MM.1S (cell line): ENCODE measurements around the gene FHL1.

Source experiments
- EZH2 ChIP-seq: fragments of 300-600 bp; sonication (generic); optimal IDR thresholded peaks from 2 replicates; pipeline ENCODE3; 2017; ENCODE audit warnings: low read depth, mild to moderate bottlenecking, antibody characterized with exemption, low read length, mixed read lengths
- EZH2phosphoT487 ChIP-seq: fragments of 300-600 bp; sonication (generic); IDR thresholded peaks from 2 replicates; pipeline ENCODE4 v1.6.1; 2018; ENCODE audit warnings: antibody characterized with exemption, low read length
- TF ChIP-seq, protein P1 (sequence below): fragments of 300-600 bp; sonication (generic); IDR thresholded peaks from 2 replicates; pipeline ENCODE4 v1.5.1; 2016; ENCODE audit warnings: antibody characterized with exemption, low read length, mixed read lengths

DNA sequence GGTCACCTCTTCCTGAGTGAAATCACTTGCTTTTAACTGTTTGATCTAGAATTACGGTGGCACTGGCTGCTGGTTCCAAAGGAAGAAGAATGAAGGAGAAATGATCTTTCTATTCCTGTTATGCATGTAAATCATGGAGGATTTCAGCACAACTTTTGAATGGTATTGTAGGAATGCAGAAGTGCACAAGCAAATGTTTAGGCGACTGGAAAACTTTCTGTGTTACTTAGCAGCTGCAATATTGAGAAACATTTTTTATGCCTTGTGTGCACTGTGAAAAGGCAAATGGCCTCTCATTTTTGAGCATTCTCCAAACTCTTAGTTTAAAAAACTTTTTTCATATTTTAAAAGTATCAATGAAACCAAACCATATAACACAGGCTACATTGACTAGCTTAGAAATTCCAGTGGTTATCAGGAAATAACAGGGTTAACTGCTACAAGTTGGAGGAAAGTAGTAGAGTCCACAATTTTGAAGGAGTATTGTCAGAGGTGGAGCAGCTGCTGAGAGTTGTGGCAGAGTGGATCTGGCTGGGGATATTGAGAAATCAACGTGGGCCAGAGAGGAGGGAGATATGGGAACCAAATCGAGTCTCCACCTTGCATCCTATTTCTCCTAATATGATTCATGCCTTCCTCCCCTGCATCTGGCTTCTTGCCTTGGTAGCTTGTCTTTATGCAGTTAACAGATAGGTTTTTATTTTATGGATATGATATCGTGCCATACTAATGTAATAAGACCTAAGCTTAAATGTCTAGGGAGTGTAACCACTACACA lies 32.0 kb upstream of the FHL1 start:
- TF ChIP-seq, protein P1, sequence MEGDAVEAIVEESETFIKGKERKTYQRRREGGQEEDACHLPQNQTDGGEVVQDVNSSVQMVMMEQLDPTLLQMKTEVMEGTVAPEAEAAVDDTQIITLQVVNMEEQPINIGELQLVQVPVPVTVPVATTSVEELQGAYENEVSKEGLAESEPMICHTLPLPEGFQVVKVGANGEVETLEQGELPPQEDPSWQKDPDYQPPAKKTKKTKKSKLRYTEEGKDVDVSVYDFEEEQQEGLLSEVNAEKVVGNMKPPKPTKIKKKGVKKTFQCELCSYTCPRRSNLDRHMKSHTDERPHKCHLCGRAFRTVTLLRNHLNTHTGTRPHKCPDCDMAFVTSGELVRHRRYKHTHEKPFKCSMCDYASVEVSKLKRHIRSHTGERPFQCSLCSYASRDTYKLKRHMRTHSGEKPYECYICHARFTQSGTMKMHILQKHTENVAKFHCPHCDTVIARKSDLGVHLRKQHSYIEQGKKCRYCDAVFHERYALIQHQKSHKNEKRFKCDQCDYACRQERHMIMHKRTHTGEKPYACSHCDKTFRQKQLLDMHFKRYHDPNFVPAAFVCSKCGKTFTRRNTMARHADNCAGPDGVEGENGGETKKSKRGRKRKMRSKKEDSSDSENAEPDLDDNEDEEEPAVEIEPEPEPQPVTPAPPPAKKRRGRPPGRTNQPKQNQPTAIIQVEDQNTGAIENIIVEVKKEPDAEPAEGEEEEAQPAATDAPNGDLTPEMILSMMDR: no peak
- TF ChIP-seq EZH2phosphoT487: no peak
- TF ChIP-seq EZH2: no peak
